ENCODE measurements around the gene CYB561.
A peak's percentile ranks its signal among the peaks of the same experiment; 100 is the strongest.
"Not testable (repeated sequence)": the region's sequence is repeated elsewhere in the genome, so short reads cannot be mapped to it uniquely, and the experiment has no call there.

The CYB561 gene

DNA sequence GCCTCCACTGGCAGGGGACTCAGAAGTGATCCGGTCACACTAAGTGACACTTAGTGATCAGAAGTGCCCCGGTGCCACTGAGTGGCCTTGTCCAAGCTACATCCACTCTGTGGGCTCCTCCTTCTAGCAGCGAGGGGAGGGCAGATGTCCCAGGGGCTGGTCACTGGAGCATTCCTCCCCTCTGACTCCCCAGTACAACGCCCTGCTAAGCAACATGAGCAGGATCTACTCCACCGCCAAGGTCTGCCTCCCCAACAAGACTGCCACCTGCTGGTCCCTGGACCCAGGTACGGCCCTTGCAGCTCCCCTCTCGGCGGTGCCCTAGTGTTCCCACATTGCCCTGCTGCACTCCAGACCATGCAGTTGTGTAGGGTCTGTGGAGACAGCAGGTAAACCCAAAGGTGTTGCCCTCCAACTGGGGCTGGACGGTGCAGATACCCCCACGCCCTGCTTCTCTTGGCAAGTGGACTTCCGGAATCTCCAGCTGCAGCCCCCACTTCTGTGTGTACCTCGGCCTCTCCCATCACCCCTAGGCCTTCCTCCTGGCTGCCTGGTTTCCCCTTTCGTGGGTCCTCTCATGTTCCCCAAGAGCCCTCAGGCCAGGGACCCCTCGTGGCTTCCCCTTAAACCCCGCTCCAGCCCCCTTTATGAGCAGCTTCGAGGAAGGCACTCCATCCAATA lies 32.8 kb upstream of the CYB561 start:
- DNase-seq: peak; percentile 89

GRCh38 chr17:63477480-63478440 lies 31.7 kb upstream of the CYB561 start:
- no peak for DNase-seq

- DNase-seq: peak; percentile 33
Measured at GRCh38 chr17:63476854-63477479, 30.9 kb upstream of the CYB561 start, which contains the start of gene ACE. ACE (plus strand) TSS chr17:63477061; CDS start chr17:63477095, 34 bp downstream.

DNA sequence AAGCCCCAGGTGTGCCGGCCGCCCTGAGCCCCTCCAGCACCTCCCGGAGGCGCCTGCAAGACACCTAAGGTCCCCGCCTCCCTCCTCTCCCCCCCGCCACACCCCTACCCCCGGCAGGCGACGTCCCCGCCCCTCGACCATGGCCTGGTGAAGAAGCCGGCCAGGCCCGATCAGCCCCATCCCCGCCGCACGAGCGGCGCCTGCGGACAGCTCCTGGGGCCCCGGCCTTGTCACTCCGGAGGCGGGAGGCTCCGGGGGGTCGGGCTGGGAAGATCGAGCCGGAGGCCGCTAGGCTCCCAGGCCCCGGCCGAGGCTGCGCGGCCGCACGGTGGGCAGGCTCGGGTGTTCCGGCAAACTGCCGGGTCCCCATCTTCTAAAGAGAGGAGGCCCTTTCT lies 30.4 kb upstream of the CYB561 start:
- DNase-seq: no peak

GRCh38 chr17:63475491-63476412 lies 29.6 kb upstream of the CYB561 start:
- DNase-seq: no peak

DNA sequence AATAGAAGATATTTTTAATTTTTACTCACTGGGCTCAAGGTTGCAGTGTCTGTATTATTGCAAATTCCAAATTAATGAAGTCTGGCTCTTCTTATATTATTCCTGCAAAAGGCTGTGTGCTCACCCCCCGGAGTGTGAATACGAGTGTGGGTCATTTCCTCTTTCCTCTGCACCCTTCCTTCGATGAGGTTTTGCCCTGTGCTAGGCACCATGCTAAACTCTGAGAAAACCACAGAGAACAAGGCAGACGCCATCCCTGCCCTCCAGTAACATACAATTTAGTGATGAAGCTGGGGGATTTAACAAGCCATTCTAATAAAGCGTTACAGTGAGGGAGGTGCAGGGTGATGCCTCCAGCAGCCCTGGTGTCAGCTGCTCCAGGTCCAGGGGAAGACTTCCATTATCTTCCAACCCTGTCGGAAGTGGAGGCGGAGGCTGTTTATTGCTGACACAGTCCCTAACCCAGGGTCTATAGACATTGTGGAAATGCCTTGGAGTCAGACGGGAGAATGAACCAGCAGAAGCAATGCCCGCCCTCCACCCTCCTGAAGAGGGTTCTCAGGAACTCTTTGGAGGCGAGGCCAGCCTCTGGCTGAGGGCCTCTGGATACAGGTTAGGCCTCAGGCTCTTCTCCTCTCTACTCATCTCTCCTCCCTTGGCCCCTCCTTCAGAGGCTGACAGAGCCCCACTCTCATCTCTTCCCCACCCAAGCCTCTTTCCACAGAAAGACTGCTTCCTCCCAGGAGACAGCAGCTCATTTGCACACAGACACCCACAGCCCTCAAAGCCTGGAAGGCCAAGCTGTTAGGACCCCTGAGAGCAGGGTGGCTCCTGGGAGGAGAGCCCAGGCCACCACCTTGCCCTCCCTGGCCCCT lies 28.7 kb upstream of the CYB561 start:
- no peak for DNase-seq

GRCh38 chr17:63474174-63474573 lies 28.1 kb upstream of the CYB561 start:
- DNase-seq: no peak

DNA sequence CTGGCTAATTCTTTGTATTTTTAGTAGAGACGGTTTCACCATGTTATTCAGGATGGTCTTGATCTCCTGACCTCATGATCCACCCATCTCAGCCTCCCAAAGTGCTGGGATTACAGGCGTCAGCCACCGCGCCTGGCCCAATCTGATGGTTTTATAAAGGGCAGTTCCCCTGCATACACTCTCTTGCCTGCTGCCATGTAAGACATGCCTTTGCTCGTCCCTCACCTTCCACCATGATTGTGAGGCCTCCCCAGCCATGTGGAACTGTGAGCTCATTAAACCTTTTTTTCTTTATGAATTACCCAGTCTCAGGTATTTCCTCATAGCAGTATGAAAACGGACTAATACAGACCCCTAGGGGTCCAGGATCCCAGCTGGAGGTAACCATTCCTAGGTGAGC lies 22.0 kb upstream of the CYB561 start:
- not testable (repeated sequence) for DNase-seq

DNA sequence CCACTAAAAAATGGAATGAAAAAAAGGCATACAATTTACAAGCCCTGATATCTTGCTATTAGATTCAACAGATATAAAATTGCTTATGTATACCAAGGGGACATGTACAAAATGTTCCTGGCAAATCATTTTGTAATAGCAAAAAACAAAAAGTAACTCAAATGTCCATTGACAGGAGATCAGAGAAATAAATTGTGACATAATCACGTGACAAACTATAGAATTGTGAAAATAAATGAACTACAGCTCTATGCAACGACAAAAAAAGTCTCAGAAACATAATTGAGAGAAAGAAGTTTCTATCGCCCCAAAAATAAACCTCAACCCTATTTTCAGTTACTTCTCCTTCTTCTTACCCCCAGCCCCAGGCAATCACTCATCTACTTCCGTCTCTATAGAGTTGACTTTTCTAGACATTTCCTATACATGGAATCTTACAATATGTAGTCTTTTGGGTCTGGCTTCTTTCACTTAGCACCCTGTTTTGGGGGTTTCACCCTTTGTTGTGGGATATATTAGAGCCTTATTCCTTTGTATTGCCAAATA lies 18.7 kb upstream of the CYB561 start:
- DNase-seq: no peak

DNA sequence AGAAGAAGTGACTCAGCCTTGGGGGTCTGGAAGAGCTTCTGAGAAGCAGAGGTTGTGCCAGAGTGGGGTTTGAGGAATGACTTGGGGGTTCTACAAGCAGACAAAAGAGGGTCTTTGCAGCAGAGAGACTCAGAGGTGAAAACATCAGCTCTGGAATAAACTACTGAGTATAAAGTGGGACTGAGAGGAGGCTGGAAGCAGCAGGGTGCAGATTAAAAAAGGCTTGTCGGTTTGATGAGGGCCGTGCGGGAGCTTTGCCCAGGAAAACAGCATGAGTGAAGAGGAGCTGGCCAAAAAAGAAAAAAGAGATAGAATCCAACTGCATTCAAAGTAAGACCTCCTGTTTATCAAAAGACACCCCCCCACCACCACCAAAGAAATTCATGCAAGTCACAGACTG lies 17.7 kb upstream of the CYB561 start:
- no peak for DNase-seq

GRCh38 chr17:63460018-63460417 lies 13.9 kb upstream of the CYB561 start:
- DNase-seq: no peak

GRCh38 chr17:63458478-63458877 lies 12.4 kb upstream of the CYB561 start:
- DNase-seq: no peak

GRCh38 chr17:63455417-63455816 lies 9.3 kb upstream of the CYB561 start:
- no peak for DNase-seq

- no peak for DNase-seq
Measured at GRCh38 chr17:63454915-63455314, 8.8 kb upstream of the CYB561 start.

GRCh38 chr17:63454357-63454756 lies 8.3 kb upstream of the CYB561 start:
- not testable (repeated sequence) for DNase-seq

DNA sequence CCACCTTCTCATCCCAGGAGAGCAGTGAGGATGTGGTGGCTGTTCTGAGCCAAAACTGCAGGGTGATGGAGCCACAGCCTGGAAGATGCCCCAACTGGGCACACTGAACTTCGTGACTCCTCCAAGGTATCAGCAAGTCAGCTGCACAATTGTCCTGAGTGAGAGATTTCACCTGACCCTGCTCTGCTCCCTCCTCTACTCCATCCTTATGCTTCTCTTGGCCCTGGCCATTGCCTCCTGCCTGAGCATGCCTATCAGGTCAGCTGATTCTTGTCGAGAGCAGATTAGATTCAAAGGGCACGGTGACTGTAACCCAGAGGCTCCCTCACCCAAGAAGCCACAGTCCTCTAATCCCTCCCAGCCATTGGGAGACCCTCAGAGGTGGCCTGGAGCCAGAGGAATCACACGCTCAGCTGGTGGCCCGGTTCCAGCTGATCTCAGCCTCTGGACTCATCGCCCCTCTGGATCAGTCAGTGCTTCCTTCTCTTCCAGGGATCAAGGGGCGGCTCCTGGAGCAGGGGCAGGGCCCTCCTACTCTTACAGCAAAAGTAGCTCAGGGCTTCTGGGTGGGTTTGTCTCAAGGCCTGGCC lies 7.0 kb upstream of the CYB561 start:
- DNase-seq: no peak

GRCh38 chr17:63452046-63452961 lies 6.2 kb upstream of the CYB561 start:
- no peak for DNase-seq

GRCh38 chr17:63451150-63451549 lies 5.0 kb upstream of the CYB561 start:
- DNase-seq: no peak

DNA sequence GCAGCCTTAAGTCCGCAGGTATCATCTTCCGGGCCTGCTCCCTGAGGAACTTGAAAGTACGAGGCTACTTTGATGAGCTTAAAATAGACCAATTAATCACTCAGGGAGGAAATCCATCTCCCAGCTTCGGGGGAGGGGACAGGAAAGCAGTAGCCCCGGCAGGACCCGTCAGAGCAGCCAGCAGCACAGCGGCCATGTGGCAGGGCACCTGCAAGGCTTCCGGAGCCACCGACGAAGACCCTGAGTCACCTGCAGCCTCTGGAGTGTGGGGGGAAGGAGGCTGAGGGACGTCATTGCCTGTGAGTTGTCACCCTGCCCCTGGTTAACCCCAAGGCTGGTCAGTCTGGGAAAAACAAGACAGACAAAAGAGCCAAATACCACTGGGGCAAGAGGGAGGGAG lies 4.4 kb upstream of the CYB561 start:
- DNase-seq: no peak

GRCh38 chr17:63448655-63449054 lies 2.5 kb upstream of the CYB561 start:
- DNase-seq: no peak
